ENCODE results near the gene NXPH3.

- no peak for TF ChIP-seq PCBP1 (IDR thresholded peaks at IDR 0.05; ENCODE audit: borderline replicate concordance, low read depth, low read length)
- TF ChIP-seq AKAP8 (CRISPR knock-in tag; IDR thresholded peaks at IDR 0.05), result no peak
- no peak for TF ChIP-seq ZZZ3 (CRISPR knock-in tag; IDR thresholded peaks at IDR 0.05; ENCODE audit: borderline replicate concordance)
- TF ChIP-seq NR2F2 (IDR thresholded peaks at IDR 0.05; ENCODE audit: borderline replicate concordance, low read depth), result no peak
- TF ChIP-seq ZSCAN20 (CRISPR knock-in tag; IDR thresholded peaks at IDR 0.05; ENCODE audit: borderline replicate concordance), result no peak
- no peak for TF ChIP-seq EZH2 (conservative IDR thresholded peaks at IDR 0.05; ENCODE audit: low read depth, low read length)
- no peak for TF ChIP-seq EP300 (IDR thresholded peaks at IDR 0.05; ENCODE audit: low read depth in 2 of 2, low read length in 2 of 2)
- TF ChIP-seq EP300 (CRISPR knock-in tag; IDR thresholded peaks at IDR 0.05; ENCODE audit: borderline replicate concordance), result no peak
- TF ChIP-seq PBX3 (CRISPR knock-in tag; IDR thresholded peaks at IDR 0.05; ENCODE audit: borderline replicate concordance), result no peak
- TF ChIP-seq GTF2F1 (IDR thresholded peaks at IDR 0.05; ENCODE audit: low read length), result no peak
Observed at GRCh38 chr17:49590874-49591273, 15.2 kb downstream of the NXPH3 start.

Data from HepG2 (cell line).